K562 (cell line): ENCODE results near the gene TNFAIP3. TPM values are rescaled to one million over a fixed set of nuclear protein-coding genes. Genes with fewer than 3 reads are reported as not detected.

Source experiments
- ATAC-seq: fragments of 200-7000 bp; cut with Tn5 transposase; 3 replicates; pipeline ENCODE4 v1.9.1; 2020; ENCODE audit warnings: moderate library complexity
- BruUV-seq: library from RNA; stranded (reverse); fragments of 400-500 nt; replicated peaks from 2 replicates; lab custom pipeline; 2021; lab: Mats Ljungman, UMichigan
- CTCF ChIA-PET: fragments of 300-600 bp; formaldehyde crosslinking; extraction: SDS; loops from one replicate; lab custom pipeline; 2021; ENCODE audit warnings: low intra/inter-chr PET ratio; lab: Yijun Ruan, JAX
- POLR2A ChIA-PET: fragments of 300-600, 350-650 bp; sonication (Branson Sonifier 250); formaldehyde crosslinking; extraction: SDS; loops from one replicate; lab custom pipeline; 2021; ENCODE audit warnings: antibody characterized with exemption, inconsistent platforms; lab: Yijun Ruan, JAX
- DNase-seq, 4 experiments: peaks; one replicate each; pipeline versions ENCODE4 v3.0.0 to v3.0.0-alpha.2; 2011 to 2018; ENCODE audit warnings: low spot score in 3 of 4, mixed read lengths in 3 of 4; ENCODE audit errors: extremely low read depth in 1 of 4
- FAIRE-seq: peaks from 2 replicates; lab custom pipeline; 2011; peaks lifted over from hg19 to GRCh38; lab: Jason Lieb, UNC
- H2AFZ ChIP-seq: 2 replicates; pipeline ENCODE4 v1.6.0; 2011; ENCODE audit warnings: low read depth, low read length, control low read depth, inconsistent platforms
- H3K27ac ChIP-seq: fragments of 200-600 bp; 3 replicates; pipeline ENCODE4 v1.8.0; 2011; ENCODE audit warnings: low read depth, mild to moderate bottlenecking, control low read depth, inconsistent platforms, low read length, moderate library complexity, mixed read lengths; ENCODE audit errors: extremely low read depth
- H3K27me3 ChIP-seq, 2 experiments: fragments of 300-600 bp in 1 of 2; 2 replicates in 1 of 2; 3 replicates in 1 of 2; pipeline versions ENCODE4 v1.6.0 to v1.8.0; 2011; ENCODE audit warnings: inconsistent platforms in 2 of 2, low read length in 2 of 2, mild to moderate bottlenecking in 1 of 2, mixed read lengths in 1 of 2, moderate library complexity in 1 of 2; ENCODE audit not compliant: control insufficient read depth in 2 of 2, insufficient read depth in 2 of 2
- H3K36me3 ChIP-seq: fragments of 300-600 bp; 3 replicates; pipeline ENCODE4 v1.8.0; 2011; ENCODE audit warnings: mild to moderate bottlenecking, low read length, inconsistent platforms; ENCODE audit not compliant: control insufficient read depth, insufficient read depth
- H3K4me1 ChIP-seq, 2 experiments: fragments of 200-600 bp in 1 of 2; replicated peaks in 1 of 2; 2 replicates in 1 of 2; 3 replicates in 1 of 2; pipeline versions ENCODE4 v1.5.1 to v1.8.0; 2011; ENCODE audit warnings: inconsistent platforms in 2 of 2, low read length in 2 of 2, mild to moderate bottlenecking in 1 of 2, mixed read lengths in 1 of 2, moderate library complexity in 1 of 2; ENCODE audit not compliant: control insufficient read depth in 2 of 2, insufficient read depth in 2 of 2
- H3K4me2 ChIP-seq: 2 replicates; pipeline ENCODE4 v1.6.1; 2011; ENCODE audit warnings: low read length, control low read depth, inconsistent platforms, mixed read lengths; ENCODE audit not compliant: insufficient read depth
- H3K4me3 ChIP-seq: fragments of 200-600 bp; sonication (generic), shearing (Covaris generic); 2 replicates; pipeline ENCODE4 v1.5.1; 2016; ENCODE audit warnings: control low read depth, inconsistent platforms
- H3K79me2 ChIP-seq: fragments of 200-600 bp; 3 replicates; pipeline ENCODE4 v1.8.0; 2011; ENCODE audit warnings: low read length, inconsistent platforms; ENCODE audit not compliant: control insufficient read depth, insufficient read depth
- H3K9ac ChIP-seq, 2 experiments: 2 replicates each; pipeline versions ENCODE4 v1.6.0 to v1.6.1; 2011; ENCODE audit warnings: low read depth in 2 of 2, low read length in 2 of 2, control low read depth in 1 of 2, inconsistent platforms in 1 of 2, mild to moderate bottlenecking in 1 of 2, mixed read lengths in 1 of 2; ENCODE audit not compliant: insufficient read depth in 1 of 2
- H3K9me1 ChIP-seq: one replicate; pipeline ENCODE4 v1.6.0; 2011; ENCODE audit warnings: inconsistent platforms, mild to moderate bottlenecking, low read length, moderate library complexity; ENCODE audit not compliant: control insufficient read depth, insufficient read depth
- H3K9me3 ChIP-seq: replicated peaks from 2 replicates; pipeline ENCODE4 v1.5.1; 2011; ENCODE audit warnings: low read depth, low read length, inconsistent platforms; ENCODE audit not compliant: control insufficient read depth, insufficient read depth
- H4K20me1 ChIP-seq: replicated peaks from 2 replicates; pipeline ENCODE4 v1.6.1; 2011; ENCODE audit warnings: low read length, inconsistent platforms, mixed read lengths; ENCODE audit not compliant: control insufficient read depth, insufficient read depth
- CLOCK ChIP-seq: fragments of 250-450 bp; sonication (Bioruptor Pico); IDR thresholded peaks from 2 replicates; pipeline ENCODE4 v1.4.0; 2020; ENCODE audit warnings: mild to moderate bottlenecking, moderate library complexity, borderline replicate concordance
- MLLT1 ChIP-seq, 2 experiments: fragments of 450-650 bp; IDR thresholded peaks; 2 replicates each; pipeline ENCODE4 v1.6.1; 2016
- OTX1 ChIP-seq: fragments of 450-650 bp; formaldehyde crosslinking; IDR thresholded peaks from 2 replicates; pipeline ENCODE4 v1.4.0; 2022; ENCODE audit warnings: mild to moderate bottlenecking
- RAD21 ChIP-seq, 2 experiments: fragments of 250-450 bp in 1 of 2; fragments of 450-650 bp in 1 of 2; sonication (Bioruptor Pico) in 1 of 2; formaldehyde crosslinking in 1 of 2; IDR thresholded peaks in 1 of 2; conservative IDR thresholded peaks in 1 of 2; 2 replicates each; pipeline versions ENCODE4 v1.4.0 to v1.8.0; 2020 to 2022; ENCODE audit warnings: mild to moderate bottlenecking in 2 of 2, moderate library complexity in 1 of 2
- SRSF3 ChIP-seq: fragments of 200-400 bp; formaldehyde crosslinking; IDR thresholded peaks from 2 replicates; pipeline ENCODE4 v1.6.1; 2016; ENCODE audit warnings: mild to moderate bottlenecking, low read length, moderate library complexity; ENCODE audit not compliant: insufficient read depth
- TEAD1 ChIP-seq, 2 experiments: fragments of 450-650 bp in 1 of 2; sonication (generic) in 1 of 2; formaldehyde crosslinking; IDR thresholded peaks; 2 replicates each; pipeline versions ENCODE4 v1.4.0 to v1.8.0; 2020 to 2022; ENCODE audit warnings: mild to moderate bottlenecking in 2 of 2, missing genetic modification reagents in 1 of 2
- ZBTB17 ChIP-seq: fragments of 450-650 bp; formaldehyde crosslinking; IDR thresholded peaks from 2 replicates; pipeline ENCODE4 v1.4.0; 2020; ENCODE audit warnings: mild to moderate bottlenecking
- ZNF3 ChIP-seq: fragments of 250-450 bp; sonication (Bioruptor Pico); IDR thresholded peaks from 2 replicates; pipeline ENCODE4 v1.5.0; 2021; ENCODE audit warnings: mild to moderate bottlenecking, moderate library complexity
- ZNF395 ChIP-seq: fragments of 200-800 bp; sonication (Bioruptor generic); IDR thresholded peaks from 2 replicates; pipeline ENCODE4 v1.6.1; 2017; ENCODE audit warnings: missing genetic modification characterization, missing compliant biosample characterization
- ZSCAN32 ChIP-seq: fragments of 450-650 bp; formaldehyde crosslinking; IDR thresholded peaks from 2 replicates; pipeline ENCODE4 v1.4.0; 2020; ENCODE audit warnings: mild to moderate bottlenecking, moderate library complexity
- WGBS: fragments of 100-300 bp; shearing (Covaris generic); methylation state at CpG from one replicate; pipeline ENCODE4 v1.1.6; 2016; ENCODE audit warnings: low coverage, mixed read lengths; ENCODE audit not compliant: insufficient coverage; ENCODE audit errors: missing lambda C conversion rate; 5-methylcytosine and 5-hydroxymethylcytosine counted together
- in situ Hi-C: fragments of 300-500 bp; cut with MboI; formaldehyde crosslinking; loops from 4 replicates; pipeline ENCODE4 v1.15.0; 2018; ENCODE audit warnings: inconsistent platforms, mixed read lengths
- intact Hi-C: fragments of 100-400 bp; cut with micrococcal nuclease; formaldehyde crosslinking; loops from 2 replicates; pipeline ENCODE4 v1.14.2; 2022
- polyA plus RNA-seq, 8 experiments: library from polyadenylated mRNA; depleted of rRNA in 4 of 8; stranded (reverse) in 5 of 8; unstranded in 3 of 8; fragments of >200 nt; fragmentation: Nextera tagmentation in 2 of 8; fragmentation: Illumina TruSeq in 1 of 8; extraction: Ambion mirVana in 2 of 8; extraction: Trizol in 1 of 8; gene quantifications; 2 replicates each; pipeline versions ENCODE4 v1.2.1 to v1.2.3, GENCODE V29; 2011 to 2014; ENCODE audit warnings: inconsistent platforms in 1 of 8, missing spikeins in 1 of 8
- total RNA-seq, 7 experiments: library from RNA; depleted of rRNA in 6 of 7; stranded (reverse); fragments of >200 nt in 6 of 7; fragmentation: Illumina TruSeq in 2 of 7; extraction: Trizol in 2 of 7; gene quantifications; 2 replicates each; pipeline versions ENCODE4 v1.2.1 to v1.2.3, GENCODE V29; 2011 to 2021; ENCODE audit warnings: low replicate concordance in 1 of 7
- TF ChIP-seq, protein P1 (sequence below): fragments of 200-800 bp; sonication (Bioruptor generic); IDR thresholded peaks from 2 replicates; pipeline ENCODE4 v1.6.1; 2016; ENCODE audit warnings: missing genetic modification characterization, missing compliant biosample characterization

TNFAIP3 gene
- total and polyA plus RNA-seq, 9 of the 15 experiments (the other 6 are each of a cell fraction or from before 2014, with no cell fraction given), result 0.79 to 17.0 (median 6.4) TPM

GRCh38 chr6:137852346-137852745 is 14.7 kb upstream of the TNFAIP3 start:
- H3K79me2 ChIP-seq, result no peaks in the 10 kb centered on the region
- H3K36me3 ChIP-seq, result no peaks in the 10 kb centered on the region
- no peak for DNase-seq
- ATAC-seq, result no peak
- no peak overlapping the region for H3K4me3 ChIP-seq
- H2AFZ ChIP-seq, result 0 out of 2 replicates have a peak overlapping the region, but pooled peaks have one; percentile 3
- CTCF ChIA-PET, result no interaction called here
- peaks cover 14% of the 10 kb centered on the region for H3K9me3 ChIP-seq
- no peaks in the 10 kb centered on the region for H4K20me1 ChIP-seq
- H3K4me1 ChIP-seq, result peaks cover 7 to 36% of the 10 kb centered on the region in 2 experiments; a peak in 4 of 5 replicates
- in situ Hi-C loops (no loop called here), intact Hi-C loops (no loop called here)
- no peak overlapping the region for H3K27ac ChIP-seq
- no peaks in the 10 kb centered on the region for H3K9me1 ChIP-seq
- no peak overlapping the region for H3K4me2 ChIP-seq
- 76% methylated on average over 3 of the region's 3 CpGs for WGBS
- no TSS peak for BruUV-seq
- no peak overlapping the region for H3K9ac ChIP-seq
- no peaks in the 10 kb centered on the region for H3K27me3 ChIP-seq
- POLR2A ChIA-PET, result no interaction called here
- no peak for FAIRE-seq
- TF ChIP-seq TEAD1 (CRISPR knock-in tag; IDR thresholded peaks at IDR 0.05) (no peak), RAD21 (CRISPR knock-in tag; conservative IDR thresholded peaks at IDR 0.05 in 1 of 2, IDR thresholded peaks at IDR 0.05 in 1 of 2) (no peak), CLOCK (no peak), OTX1 (CRISPR knock-in tag) (no peak), ZSCAN32 (CRISPR knock-in tag) (no peak), SRSF3 (no peak), ZBTB17 (CRISPR knock-in tag) (no peak), ZNF395 (no peak), ZNF3 (CRISPR knock-in tag) (no peak), MLLT1 (IDR thresholded peaks at IDR 0.05) (no peak)
- TF ChIP-seq, protein P1, sequence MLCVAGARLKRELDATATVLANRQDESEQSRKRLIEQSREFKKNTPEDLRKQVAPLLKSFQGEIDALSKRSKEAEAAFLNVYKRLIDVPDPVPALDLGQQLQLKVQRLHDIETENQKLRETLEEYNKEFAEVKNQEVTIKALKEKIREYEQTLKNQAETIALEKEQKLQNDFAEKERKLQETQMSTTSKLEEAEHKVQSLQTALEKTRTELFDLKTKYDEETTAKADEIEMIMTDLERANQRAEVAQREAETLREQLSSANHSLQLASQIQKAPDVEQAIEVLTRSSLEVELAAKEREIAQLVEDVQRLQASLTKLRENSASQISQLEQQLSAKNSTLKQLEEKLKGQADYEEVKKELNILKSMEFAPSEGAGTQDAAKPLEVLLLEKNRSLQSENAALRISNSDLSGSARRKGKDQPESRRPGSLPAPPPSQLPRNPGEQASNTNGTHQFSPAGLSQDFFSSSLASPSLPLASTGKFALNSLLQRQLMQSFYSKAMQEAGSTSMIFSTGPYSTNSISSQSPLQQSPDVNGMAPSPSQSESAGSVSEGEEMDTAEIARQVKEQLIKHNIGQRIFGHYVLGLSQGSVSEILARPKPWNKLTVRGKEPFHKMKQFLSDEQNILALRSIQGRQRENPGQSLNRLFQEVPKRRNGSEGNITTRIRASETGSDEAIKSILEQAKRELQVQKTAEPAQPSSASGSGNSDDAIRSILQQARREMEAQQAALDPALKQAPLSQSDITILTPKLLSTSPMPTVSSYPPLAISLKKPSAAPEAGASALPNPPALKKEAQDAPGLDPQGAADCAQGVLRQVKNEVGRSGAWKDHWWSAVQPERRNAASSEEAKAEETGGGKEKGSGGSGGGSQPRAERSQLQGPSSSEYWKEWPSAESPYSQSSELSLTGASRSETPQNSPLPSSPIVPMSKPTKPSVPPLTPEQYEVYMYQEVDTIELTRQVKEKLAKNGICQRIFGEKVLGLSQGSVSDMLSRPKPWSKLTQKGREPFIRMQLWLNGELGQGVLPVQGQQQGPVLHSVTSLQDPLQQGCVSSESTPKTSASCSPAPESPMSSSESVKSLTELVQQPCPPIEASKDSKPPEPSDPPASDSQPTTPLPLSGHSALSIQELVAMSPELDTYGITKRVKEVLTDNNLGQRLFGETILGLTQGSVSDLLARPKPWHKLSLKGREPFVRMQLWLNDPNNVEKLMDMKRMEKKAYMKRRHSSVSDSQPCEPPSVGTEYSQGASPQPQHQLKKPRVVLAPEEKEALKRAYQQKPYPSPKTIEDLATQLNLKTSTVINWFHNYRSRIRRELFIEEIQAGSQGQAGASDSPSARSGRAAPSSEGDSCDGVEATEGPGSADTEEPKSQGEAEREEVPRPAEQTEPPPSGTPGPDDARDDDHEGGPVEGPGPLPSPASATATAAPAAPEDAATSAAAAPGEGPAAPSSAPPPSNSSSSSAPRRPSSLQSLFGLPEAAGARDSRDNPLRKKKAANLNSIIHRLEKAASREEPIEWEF (CRISPR knock-in tag), result no peak
